ENCODE measurements around the gene DERA.
"Not testable (repeated sequence)": the region's sequence is repeated elsewhere in the genome, so short reads cannot be mapped to it uniquely, and the experiment has no call there.

DERA gene

GRCh38 chr12:15910468-15910863, 666 bp upstream of the DERA start:
- DNase-seq, result no peak

- DNase-seq, result not testable (repeated sequence)
Measured at GRCh38 chr12:15911931-15912330, 799 bp downstream of the DERA start.

- DNase-seq, result not testable (repeated sequence)
Measured at GRCh38 chr12:15914131-15914530, 3.0 kb downstream of the DERA start.

GRCh38 chr12:15918066-15918465, 6.9 kb downstream of the DERA start:
- DNase-seq, result no peak

GRCh38 chr12:15919418-15919817, 8.3 kb downstream of the DERA start:
- no peak for DNase-seq

- DNase-seq, result no peak
Measured at GRCh38 chr12:15924956-15925355, 13.8 kb downstream of the DERA start.

GRCh38 chr12:15928346-15928745, 17.2 kb downstream of the DERA start:
- DNase-seq, result no peak

GRCh38 chr12:15928870-15929571, 17.9 kb downstream of the DERA start:
- no peak for DNase-seq

GRCh38 chr12:15931590-15932053, 20.5 kb downstream of the DERA start:
- no peak for DNase-seq

- DNase-seq, result no peak
Measured at GRCh38 chr12:15932327-15932726, 21.2 kb downstream of the DERA start.

GRCh38 chr12:15932971-15933370, 21.8 kb downstream of the DERA start:
- DNase-seq, result no peak

GRCh38 chr12:15933751-15934150, 22.6 kb downstream of the DERA start:
- no peak for DNase-seq

- no peak for DNase-seq
Measured at GRCh38 chr12:15936751-15937150, 25.6 kb downstream of the DERA start.

GRCh38 chr12:15937902-15938301, 26.8 kb downstream of the DERA start:
- no peak for DNase-seq

GRCh38 chr12:15939111-15939510, 28.0 kb downstream of the DERA start:
- no peak for DNase-seq

GRCh38 chr12:15942475-15942874, 31.3 kb downstream of the DERA start:
- no peak for DNase-seq

- DNase-seq, result not testable (repeated sequence)
Measured at GRCh38 chr12:15943519-15943918, 32.4 kb downstream of the DERA start.

GRCh38 chr12:15948461-15948860, 37.3 kb downstream of the DERA start:
- DNase-seq, result not testable (repeated sequence)

GRCh38 chr12:15955281-15955680, 44.1 kb downstream of the DERA start:
- DNase-seq, result no peak

GRCh38 chr12:15956010-15956409, 44.9 kb downstream of the DERA start:
- no peak for DNase-seq

- DNase-seq, result no peak
Measured at GRCh38 chr12:15956413-15957185, 45.5 kb downstream of the DERA start.

- no peak for DNase-seq
Measured at GRCh38 chr12:15962760-15963159, 51.6 kb downstream of the DERA start.

GRCh38 chr12:15963271-15963670, 52.1 kb downstream of the DERA start:
- no peak for DNase-seq

GRCh38 chr12:15966426-15966825, 55.3 kb downstream of the DERA start:
- no peak for DNase-seq

Measured in effector CD8-positive, alpha-beta T cell (primary cell).